Measurements from ENCODE around the gene GAS2L3.

DNA sequence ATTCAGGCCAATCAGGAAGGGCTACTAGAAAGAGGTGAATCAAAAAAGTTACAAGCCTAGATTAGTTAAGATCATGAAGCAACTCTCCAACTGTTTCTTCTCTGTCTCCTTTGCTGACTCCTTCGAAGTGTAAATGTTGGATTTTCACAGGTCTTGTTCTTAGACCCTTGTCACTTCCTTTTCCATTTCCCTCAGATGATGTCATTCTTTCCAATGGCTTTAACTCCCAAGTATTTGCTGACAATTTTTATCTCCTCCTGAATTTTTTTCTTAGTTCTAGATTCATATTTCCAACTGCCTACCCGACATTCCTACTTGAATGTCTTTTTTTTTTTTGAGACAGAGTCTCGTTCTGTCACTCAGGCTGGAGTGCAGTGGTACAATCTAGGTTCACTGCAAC is 10.8 kb downstream of the GAS2L3 start:
- TF ChIP-seq, protein P1, sequence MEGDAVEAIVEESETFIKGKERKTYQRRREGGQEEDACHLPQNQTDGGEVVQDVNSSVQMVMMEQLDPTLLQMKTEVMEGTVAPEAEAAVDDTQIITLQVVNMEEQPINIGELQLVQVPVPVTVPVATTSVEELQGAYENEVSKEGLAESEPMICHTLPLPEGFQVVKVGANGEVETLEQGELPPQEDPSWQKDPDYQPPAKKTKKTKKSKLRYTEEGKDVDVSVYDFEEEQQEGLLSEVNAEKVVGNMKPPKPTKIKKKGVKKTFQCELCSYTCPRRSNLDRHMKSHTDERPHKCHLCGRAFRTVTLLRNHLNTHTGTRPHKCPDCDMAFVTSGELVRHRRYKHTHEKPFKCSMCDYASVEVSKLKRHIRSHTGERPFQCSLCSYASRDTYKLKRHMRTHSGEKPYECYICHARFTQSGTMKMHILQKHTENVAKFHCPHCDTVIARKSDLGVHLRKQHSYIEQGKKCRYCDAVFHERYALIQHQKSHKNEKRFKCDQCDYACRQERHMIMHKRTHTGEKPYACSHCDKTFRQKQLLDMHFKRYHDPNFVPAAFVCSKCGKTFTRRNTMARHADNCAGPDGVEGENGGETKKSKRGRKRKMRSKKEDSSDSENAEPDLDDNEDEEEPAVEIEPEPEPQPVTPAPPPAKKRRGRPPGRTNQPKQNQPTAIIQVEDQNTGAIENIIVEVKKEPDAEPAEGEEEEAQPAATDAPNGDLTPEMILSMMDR (IDR thresholded peaks at IDR 0.05) = no peak
- TF ChIP-seq POLR2AphosphoS5 (IDR thresholded peaks at IDR 0.05) = no peak

Measured in prostate gland (tissue), 2 donors.